Tibial nerve (tissue), 4 donors: ENCODE results near the gene GRK1. TPM values are rescaled to one million over a fixed set of nuclear protein-coding genes. Genes with fewer than 3 reads are reported as not detected.

ENCODE experiments used
- DNase-seq, 2 donors: peaks; one replicate each; pipeline ENCODE4 v3.0.0-alpha.2; 2019; ENCODE audit warnings: low spot score in 2 of 2
- H3K27ac ChIP-seq, 4 donors: fragments of 200-600 bp; sonication (generic) in 3 of 4; one replicate each; pipeline ENCODE4 v1.5.1; 2017 to 2019; ENCODE audit warnings: mild to moderate bottlenecking in 1 of 4
- H3K27me3 ChIP-seq, 2 donors: fragments of 200-600 bp; sonication (generic) in 1 of 2; one replicate each; pipeline versions ENCODE4 v1.5.1 to v1.6.0; 2017 to 2019
- H3K36me3 ChIP-seq, 3 donors: fragments of 200-600 bp; sonication (generic); one replicate each; pipeline ENCODE4 v1.5.1; 2018 to 2019
- H3K4me1 ChIP-seq, 4 donors: fragments of 200-600 bp; sonication (generic) in 3 of 4; one replicate each; pipeline ENCODE4 v1.5.1; 2017 to 2019
- H3K4me3 ChIP-seq, 4 donors: fragments of 200-600 bp; sonication (generic) in 3 of 4; one replicate each; pipeline ENCODE4 v1.5.1; 2017 to 2019; ENCODE audit warnings: mild to moderate bottlenecking in 1 of 4, moderate library complexity in 1 of 4
- H3K9me3 ChIP-seq, 4 donors: fragments of 200-600 bp; sonication (generic) in 3 of 4; one replicate each; pipeline ENCODE4 v1.5.1; 2017 to 2019
- EP300 ChIP-seq, 2 donors: sonication (generic); formaldehyde crosslinking; IDR thresholded peaks; one replicate each; pipeline ENCODE4 v1.6.1; 2017; ENCODE audit warnings: antibody characterized with exemption in 2 of 2, mild to moderate bottlenecking in 1 of 2
- POLR2A ChIP-seq, 2 donors: fragments of 450-650 bp; IDR thresholded peaks; one replicate each; pipeline ENCODE4 v1.6.1; 2017; ENCODE audit warnings: antibody characterized with exemption in 2 of 2, mild to moderate bottlenecking in 2 of 2, moderate library complexity in 2 of 2
- WGBS, 2 donors: methylation state at CpG; one replicate each; pipeline ENCODE4 v1.1.5; 2018; 5-methylcytosine and 5-hydroxymethylcytosine counted together
- total RNA-seq, 4 donors: library from RNA; depleted of rRNA; stranded (reverse); fragments of >200 nt; gene quantifications; one replicate each; pipeline ENCODE4 v1.1.0, GENCODE V29; 2016
- TF ChIP-seq, protein P1 (sequence below), 5 experiments: fragments of 200-600 bp in 3 of 5; fragments of 450-650 bp in 2 of 5; sonication (generic) in 3 of 5; IDR thresholded peaks; one replicate each; pipeline ENCODE4 v1.5.1; 2016 to 2019; ENCODE audit warnings: antibody characterized with exemption in 5 of 5, mild to moderate bottlenecking in 3 of 5, moderate library complexity in 2 of 5

The GRK1 gene
- total RNA-seq, 4 donors from 2014 or later = not detected

DNA sequence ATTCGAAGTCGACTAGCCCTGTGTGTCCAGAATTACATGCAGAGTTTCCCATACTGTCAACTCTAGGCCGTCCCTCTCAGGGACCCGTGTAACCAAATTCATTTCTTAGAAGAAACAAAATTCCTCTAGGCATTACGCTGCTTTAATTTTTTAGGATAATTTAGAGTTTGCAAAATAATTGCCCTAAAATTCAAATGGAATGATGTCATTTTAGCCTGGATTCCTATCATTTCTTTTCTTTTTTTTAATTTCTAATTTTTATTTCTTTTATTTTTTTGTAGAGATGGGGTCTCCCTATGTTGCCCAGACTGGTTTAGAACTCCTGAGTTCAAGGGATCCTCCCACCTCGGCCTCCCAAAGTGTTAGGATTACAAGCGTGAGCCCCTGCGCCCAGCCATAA lies 7.7 kb upstream of the GRK1 start:
- TF ChIP-seq POLR2A (IDR thresholded peaks at IDR 0.05) = no peak
- TF ChIP-seq, protein P1, sequence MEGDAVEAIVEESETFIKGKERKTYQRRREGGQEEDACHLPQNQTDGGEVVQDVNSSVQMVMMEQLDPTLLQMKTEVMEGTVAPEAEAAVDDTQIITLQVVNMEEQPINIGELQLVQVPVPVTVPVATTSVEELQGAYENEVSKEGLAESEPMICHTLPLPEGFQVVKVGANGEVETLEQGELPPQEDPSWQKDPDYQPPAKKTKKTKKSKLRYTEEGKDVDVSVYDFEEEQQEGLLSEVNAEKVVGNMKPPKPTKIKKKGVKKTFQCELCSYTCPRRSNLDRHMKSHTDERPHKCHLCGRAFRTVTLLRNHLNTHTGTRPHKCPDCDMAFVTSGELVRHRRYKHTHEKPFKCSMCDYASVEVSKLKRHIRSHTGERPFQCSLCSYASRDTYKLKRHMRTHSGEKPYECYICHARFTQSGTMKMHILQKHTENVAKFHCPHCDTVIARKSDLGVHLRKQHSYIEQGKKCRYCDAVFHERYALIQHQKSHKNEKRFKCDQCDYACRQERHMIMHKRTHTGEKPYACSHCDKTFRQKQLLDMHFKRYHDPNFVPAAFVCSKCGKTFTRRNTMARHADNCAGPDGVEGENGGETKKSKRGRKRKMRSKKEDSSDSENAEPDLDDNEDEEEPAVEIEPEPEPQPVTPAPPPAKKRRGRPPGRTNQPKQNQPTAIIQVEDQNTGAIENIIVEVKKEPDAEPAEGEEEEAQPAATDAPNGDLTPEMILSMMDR (IDR thresholded peaks at IDR 0.05) = no peak
- TF ChIP-seq EP300 (IDR thresholded peaks at IDR 0.05) = no peak
- no peak overlapping the region for H3K4me3 ChIP-seq
- DNase-seq = no peak
- H3K27me3 ChIP-seq = peaks cover 0 to 20% of the 10 kb centered on the region in 2 donors
- 82 to 83% methylated on average over 8 of the region's 8 CpGs for WGBS, 2 donors
- peaks cover 0 to 21% (median 4%) of the 10 kb centered on the region in 4 donors for H3K9me3 ChIP-seq
- H3K27ac ChIP-seq = no peak overlapping the region
- H3K4me1 ChIP-seq = no peaks in the 10 kb centered on the region
- no peaks in the 10 kb centered on the region for H3K36me3 ChIP-seq

- Histone ChIP-seq H3K36me3 (no peaks in the 10 kb centered on the region), H3K27ac (no peak overlapping the region), H3K9me3 (peaks cover 0 to 21% (median 4%) of the 10 kb centered on the region in 4 donors), H3K4me1 (no peaks in the 10 kb centered on the region), H3K4me3 (no peak overlapping the region), H3K27me3 (peaks cover 0 to 20% of the 10 kb centered on the region in 2 donors)
- TF ChIP-seq EP300 (IDR thresholded peaks at IDR 0.05) = no peak
- TF ChIP-seq, protein P1 (IDR thresholded peaks at IDR 0.05) = no peak
- TF ChIP-seq POLR2A (IDR thresholded peaks at IDR 0.05) = no peak
- WGBS, 2 donors = 77 to 80% methylated on average over 3 of the region's 3 CpGs
- no peak for DNase-seq
Measured at GRCh38 chr13:113660066-113660465, 7.0 kb upstream of the GRK1 start.

GRCh38 chr13:113661509-113661908 lies 5.5 kb upstream of the GRK1 start:
- H3K27ac ChIP-seq = no peak overlapping the region
- H3K27me3 ChIP-seq = peaks cover 0 to 20% of the 10 kb centered on the region in 2 donors
- WGBS, 2 donors = 92 to 94% methylated on average over 2 of the region's 2 CpGs
- peaks cover 0 to 21% (median 4%) of the 10 kb centered on the region in 4 donors for H3K9me3 ChIP-seq
- DNase-seq = no peak
- H3K4me3 ChIP-seq = no peak overlapping the region
- H3K36me3 ChIP-seq = no peaks in the 10 kb centered on the region
- TF ChIP-seq EP300 (IDR thresholded peaks at IDR 0.05) = no peak
- TF ChIP-seq, protein P1 (IDR thresholded peaks at IDR 0.05) = no peak
- no peak for TF ChIP-seq POLR2A (IDR thresholded peaks at IDR 0.05)
- H3K4me1 ChIP-seq = no peaks in the 10 kb centered on the region

DNA sequence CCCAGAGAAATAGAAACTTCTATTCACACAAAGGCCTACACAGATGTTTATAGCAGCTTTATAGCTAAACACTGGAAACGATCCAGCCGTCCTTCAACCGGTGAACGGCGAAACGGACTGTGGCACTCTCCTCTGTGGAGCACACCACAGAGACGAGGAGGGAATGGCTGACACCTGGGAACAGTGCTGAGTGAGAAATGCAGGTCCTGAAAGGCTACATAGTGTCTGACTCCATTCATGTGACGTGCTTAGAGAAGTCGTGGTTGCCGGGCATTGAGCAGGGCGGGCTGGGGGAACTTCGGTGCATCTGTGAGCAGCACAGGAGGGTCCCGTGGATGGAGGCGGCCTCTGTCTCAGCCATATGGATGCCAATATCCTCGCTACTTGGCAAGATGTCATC lies 3.1 kb upstream of the GRK1 start:
- Histone ChIP-seq H3K27ac (no peak overlapping the region), H3K27me3 (no peaks in the 10 kb centered on the region), H3K36me3 (no peaks in the 10 kb centered on the region), H3K9me3 (peaks cover 0 to 21% (median 4%) of the 10 kb centered on the region in 4 donors), H3K4me1 (no peaks in the 10 kb centered on the region), H3K4me3 (no peak overlapping the region)
- DNase-seq = peak in 1 of 2 donors; percentile 11
- TF ChIP-seq POLR2A (IDR thresholded peaks at IDR 0.05) (no peak), EP300 (IDR thresholded peaks at IDR 0.05) (no peak)
- TF ChIP-seq, protein P1 (IDR thresholded peaks at IDR 0.05) = no peak
- WGBS, 2 donors = 41 to 51% methylated on average over 15 of the region's 15 CpGs

GRCh38 chr13:113664751-113665596 lies 2.0 kb upstream of the GRK1 start:
- 59 to 63% methylated on average over 20 to 21 of the region's 21 CpGs for WGBS, 2 donors
- H3K9me3 ChIP-seq = peaks cover 0 to 21% (median 4%) of the 10 kb centered on the region in 4 donors

More at GRCh38 chr13:113664751-113665596, 2.0 kb upstream of the GRK1 start:
- H3K4me3 ChIP-seq = no peak overlapping the region
- H3K27ac ChIP-seq = no peak overlapping the region
- no peaks in the 10 kb centered on the region for H3K36me3 ChIP-seq
- no peaks in the 10 kb centered on the region for H3K4me1 ChIP-seq
- TF ChIP-seq EP300 (IDR thresholded peaks at IDR 0.05) (no peak), POLR2A (IDR thresholded peaks at IDR 0.05) (no peak)
- TF ChIP-seq, protein P1 (IDR thresholded peaks at IDR 0.05) = no peak
- H3K27me3 ChIP-seq = no peaks in the 10 kb centered on the region
- peak in 1 of 2 donors; percentile 7 for DNase-seq
